NCI-H69 (cell line): ENCODE measurements around the gene HM13.
"Not testable (repeated sequence)": the region's sequence is repeated elsewhere in the genome, so short reads cannot be mapped to it uniquely, and the experiment has no call there.

Experiments
- DNase-seq: peaks from one replicate; lab custom pipeline; 2025; lab: John Stamatoyannopoulos, UW

Gene HM13

GRCh38 chr20:31590717-31591225, 76.5 kb downstream of the HM13 start:
- peak; percentile 48 for DNase-seq

- peak; percentile 97 for DNase-seq
Measured at GRCh38 chr20:31593221-31594001, 79.2 kb downstream of the HM13 start.

- no peak for DNase-seq
Measured at GRCh38 chr20:31594002-31594557, 79.8 kb downstream of the HM13 start.

GRCh38 chr20:31594558-31595379, 80.5 kb downstream of the HM13 start:
- peak; percentile 84 for DNase-seq

GRCh38 chr20:31595380-31595653, 81.1 kb downstream of the HM13 start:
- DNase-seq: no peak

- DNase-seq: peak; percentile 72
Measured at GRCh38 chr20:31595654-31596411, 81.6 kb downstream of the HM13 start.

GRCh38 chr20:31596412-31596715, 82.1 kb downstream of the HM13 start:
- DNase-seq: not testable (repeated sequence)

GRCh38 chr20:31596831-31597480, 82.7 kb downstream of the HM13 start:
- peak; percentile 87 for DNase-seq

GRCh38 chr20:31597481-31597855, 83.2 kb downstream of the HM13 start:
- DNase-seq: no peak

- no peak for DNase-seq
Measured at GRCh38 chr20:31602431-31602778, 88.2 kb downstream of the HM13 start.

GRCh38 chr20:31602779-31603441, 88.7 kb downstream of the HM13 start:
- DNase-seq: peak; percentile 84

GRCh38 chr20:31603822-31604566, 89.8 kb downstream of the HM13 start:
- peak; percentile 100 for DNase-seq

- peak; percentile 87 for DNase-seq
Measured at GRCh38 chr20:31604567-31605030, 90.4 kb downstream of the HM13 start.

- peak; percentile 99 for DNase-seq
Measured at GRCh38 chr20:31605031-31605901, 91.0 kb downstream of the HM13 start, which contains the start of gene ID1. Gene ID1, plus strand, starts transcription at chr20:31605289. Its CDS starts 99 bp downstream, at chr20:31605388.

- peak; percentile 82 for DNase-seq
Measured at GRCh38 chr20:31605902-31606803, 91.9 kb downstream of the HM13 start.

- peak; percentile 98 for DNase-seq
Measured at GRCh38 chr20:31606804-31607639, 92.8 kb downstream of the HM13 start.

GRCh38 chr20:31607640-31608250, 93.5 kb downstream of the HM13 start:
- peak; percentile 82 for DNase-seq
